ENCODE data around the gene FNDC3B.

The FNDC3B gene

DNA sequence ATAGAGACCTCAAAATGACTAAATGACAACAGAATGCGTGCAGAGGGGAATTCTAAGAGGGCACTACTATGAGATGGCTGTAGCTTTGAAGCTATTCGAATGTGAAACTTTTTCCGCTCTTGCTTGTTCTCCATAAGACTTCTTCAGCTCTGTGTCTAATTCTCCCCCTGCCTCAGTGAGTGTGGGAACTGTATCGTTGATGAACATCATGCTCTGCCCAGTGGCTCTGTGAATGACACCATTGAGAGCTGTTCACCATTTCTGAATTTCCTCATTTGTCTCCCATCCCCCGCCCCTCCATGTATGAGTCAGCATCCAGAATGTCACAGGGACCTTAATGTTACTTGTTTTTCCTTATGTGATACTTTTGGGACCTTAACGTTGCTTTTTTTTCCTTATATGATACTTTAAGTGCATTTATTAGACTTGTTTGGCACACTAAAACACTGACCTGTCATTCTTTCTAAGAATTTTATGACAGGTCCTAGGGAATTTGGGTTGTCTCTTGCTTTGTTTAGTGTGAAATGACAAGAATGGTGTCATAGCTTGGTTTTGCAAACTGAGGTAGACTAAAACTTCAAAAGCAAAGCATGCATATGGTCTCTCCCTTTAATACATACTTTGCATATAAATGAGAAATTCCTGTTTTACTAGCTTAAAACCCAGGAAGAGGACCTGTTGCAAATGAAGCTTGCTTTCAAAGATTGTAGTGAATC, 99.6 kb downstream of the FNDC3B start:
- DNase-seq = peak; percentile 74

DNA sequence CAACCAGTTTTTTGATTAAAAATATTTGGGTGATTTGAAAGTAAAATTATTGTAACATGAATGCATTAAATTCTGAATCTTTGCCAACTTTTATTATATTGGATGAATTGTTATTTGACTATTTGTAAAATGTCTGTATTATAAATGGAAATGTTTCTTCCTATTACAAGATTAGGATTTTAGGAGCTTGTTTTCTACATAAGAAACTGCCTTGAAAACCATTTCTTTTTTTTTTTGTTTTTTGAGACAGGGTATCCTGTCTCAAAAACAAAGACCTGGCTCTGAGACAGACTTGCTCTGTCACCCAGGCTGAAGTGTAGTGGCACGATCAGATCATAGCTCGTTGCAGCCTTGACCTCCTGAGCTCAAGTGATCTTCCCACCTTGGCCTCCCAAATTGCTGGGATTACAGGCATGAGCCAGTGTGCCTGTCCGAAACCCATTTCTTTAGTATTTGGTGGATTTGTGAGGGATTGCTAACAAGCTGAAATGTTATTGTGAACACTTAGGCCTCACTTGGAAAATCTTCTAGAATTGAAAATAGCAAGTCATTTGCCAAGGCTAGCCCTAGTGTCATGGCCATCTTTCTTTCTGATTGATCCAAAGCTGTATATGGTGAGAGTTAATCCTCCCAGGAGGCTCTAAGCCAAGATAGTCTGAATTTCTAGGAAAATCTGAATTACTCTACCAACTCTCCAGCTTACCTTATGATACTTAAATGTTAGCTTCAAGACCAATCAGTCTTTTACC, 100.3 kb downstream of the FNDC3B start:
- DNase-seq = no peak

DNA sequence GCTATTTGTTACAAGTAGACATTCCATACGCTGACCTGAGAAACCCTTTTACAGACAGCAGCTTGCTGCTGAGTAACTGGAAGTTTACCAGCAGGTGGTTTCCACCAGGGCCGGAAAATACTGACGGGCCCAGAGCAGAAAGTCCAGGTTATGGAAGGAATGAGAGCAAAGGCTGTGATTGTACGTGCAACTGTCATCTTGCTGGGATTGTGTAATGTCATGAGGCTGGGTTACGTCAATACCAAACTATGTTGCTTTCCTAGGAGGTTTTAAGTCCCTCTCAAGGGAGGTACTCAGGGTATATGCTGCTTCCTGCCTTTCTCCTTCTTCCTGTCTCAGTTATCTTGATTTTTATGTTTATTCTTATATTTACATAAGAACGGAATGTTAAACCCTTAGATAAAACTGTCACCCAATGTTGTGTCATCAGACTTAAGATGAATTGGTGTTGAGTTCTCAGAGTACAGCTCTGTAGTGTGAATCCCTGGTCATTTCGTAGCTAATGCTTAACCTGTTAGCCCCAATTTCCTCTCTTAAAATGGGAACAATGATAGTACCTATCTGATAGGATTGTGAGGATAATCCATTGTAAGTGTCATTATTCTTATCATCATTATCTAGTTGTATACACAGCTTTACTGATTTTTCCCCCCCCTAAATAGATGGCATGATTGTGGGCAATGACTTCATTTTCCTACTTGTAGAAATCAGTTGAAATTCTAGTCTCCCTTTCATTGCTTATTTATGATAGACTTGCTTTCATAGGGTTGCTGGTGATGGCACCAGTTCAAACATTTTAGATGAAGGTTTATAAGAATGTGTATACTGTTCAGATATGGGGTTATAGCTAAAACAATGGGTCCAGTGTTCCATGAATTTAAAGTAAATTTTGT, 101.4 kb downstream of the FNDC3B start:
- DNase-seq = no peak

DNA sequence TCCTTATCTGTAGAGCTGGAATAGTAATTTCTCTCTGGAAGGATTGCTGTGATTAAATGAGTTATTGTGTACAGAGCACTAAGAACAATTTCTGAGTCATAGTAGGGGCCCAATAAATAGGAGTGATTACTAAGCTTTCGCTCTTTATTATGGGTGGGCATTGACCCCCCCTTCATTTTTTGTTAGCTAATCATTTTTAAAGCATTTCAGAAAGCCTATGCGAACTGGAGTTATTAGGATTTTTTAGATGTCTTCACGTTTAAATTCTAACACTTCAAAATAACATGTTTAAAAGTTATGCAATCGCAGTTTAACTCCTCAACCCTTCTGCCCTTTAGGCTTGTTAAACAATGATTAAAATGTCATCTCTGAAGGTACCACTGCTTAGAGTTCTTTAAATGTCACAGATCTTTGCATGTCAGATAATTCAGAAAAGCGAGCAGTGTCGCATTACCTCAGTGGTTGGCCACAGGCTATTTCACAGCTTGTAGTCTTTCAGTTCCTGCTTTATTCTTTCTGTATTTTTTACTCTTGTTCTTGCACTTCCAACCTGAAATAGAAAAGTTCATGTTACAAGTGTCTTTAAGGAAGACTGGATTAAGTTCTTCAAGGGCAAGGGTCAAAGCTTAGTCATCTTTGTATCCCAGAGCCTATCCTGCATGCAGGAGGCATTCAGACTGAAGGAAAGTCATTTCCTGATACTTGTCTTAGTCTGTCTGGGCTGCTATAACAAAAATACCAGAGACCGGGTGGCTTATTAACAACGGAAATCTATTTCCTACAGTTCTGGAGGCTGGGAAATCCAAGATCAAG, 102.9 kb downstream of the FNDC3B start:
- no peak for DNase-seq

DNA sequence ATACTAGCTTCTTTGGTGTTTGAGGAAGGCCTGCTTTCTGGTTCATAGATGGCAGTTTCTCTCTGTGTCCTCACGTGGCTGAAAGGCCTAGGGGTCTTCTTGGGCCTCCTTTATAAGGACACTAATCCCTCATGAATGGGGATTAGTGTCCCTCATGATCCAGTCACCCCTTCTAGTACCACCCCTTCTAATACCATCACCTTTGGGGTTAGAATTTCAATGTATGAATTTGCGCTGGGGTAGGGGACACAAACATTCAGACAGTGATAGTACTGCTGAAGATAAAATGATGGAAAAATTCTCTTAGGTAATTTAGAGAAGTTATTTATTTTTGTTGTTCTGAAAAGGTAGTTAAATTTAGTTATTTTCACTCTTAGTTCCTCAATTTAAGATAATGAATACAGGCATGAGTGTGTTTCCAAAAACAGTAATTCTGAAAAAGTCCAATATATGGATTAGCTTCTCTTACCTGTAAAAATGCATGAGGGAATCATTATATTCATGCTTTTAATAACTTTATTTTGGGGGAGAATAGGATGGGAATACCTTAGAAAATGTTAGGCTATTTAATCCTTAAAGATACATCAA, 103.6 kb downstream of the FNDC3B start:
- no peak for DNase-seq

DNA sequence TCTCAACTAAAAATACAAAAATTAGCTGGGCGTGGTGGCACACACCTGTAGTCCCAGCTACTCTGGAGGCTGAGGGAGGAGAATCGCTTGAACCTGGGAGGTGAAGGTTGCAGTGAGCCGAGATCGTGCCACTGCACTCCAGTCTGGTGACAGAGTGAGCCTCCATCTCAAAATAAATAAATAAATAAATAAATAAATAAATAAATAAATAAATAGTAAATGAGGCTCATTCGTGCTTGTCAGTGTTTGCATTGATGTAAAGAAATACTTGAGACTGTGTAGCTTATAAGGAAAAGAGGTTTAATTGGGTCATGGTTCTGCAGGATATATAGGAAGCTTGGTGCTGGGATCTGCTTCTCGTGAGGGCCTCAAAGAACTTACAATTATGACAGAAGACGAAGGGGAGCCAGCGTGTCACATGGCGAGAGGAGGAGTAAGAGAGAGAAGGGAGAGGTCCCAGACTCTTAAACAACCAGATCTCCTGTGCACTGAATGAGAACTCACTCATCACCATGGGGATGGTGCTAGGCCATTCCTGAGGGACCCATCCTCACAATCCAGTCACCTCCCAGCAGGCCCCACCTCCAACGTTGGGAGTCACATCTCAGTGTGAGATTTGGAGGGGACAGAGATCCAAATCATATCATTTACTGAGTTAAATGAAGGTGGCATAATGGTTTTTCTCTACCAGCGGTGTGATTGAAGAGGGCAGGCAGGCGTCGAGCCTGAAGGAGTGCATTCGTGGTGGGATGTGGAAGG, 104.5 kb downstream of the FNDC3B start:
- DNase-seq = no peak

DNA sequence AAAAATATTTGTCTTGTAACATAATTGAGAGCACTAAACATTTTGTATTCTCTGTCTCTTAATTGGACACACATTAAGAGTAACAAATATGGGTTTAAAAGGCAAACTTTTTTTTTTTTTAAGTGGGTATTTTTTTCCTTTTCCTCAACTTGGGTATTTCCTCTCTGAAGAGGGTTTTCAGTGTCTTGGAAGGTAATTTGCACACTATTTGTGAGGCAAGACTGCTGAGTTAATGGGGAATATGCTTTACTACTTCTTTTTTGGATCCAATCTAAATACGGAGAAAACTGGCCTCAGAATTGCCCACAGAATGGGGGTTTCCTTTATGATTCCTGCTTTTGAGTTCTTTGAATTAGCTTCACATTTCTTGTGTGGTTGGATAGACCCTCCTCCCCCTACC, 105.2 kb downstream of the FNDC3B start:
- DNase-seq = no peak

DNA sequence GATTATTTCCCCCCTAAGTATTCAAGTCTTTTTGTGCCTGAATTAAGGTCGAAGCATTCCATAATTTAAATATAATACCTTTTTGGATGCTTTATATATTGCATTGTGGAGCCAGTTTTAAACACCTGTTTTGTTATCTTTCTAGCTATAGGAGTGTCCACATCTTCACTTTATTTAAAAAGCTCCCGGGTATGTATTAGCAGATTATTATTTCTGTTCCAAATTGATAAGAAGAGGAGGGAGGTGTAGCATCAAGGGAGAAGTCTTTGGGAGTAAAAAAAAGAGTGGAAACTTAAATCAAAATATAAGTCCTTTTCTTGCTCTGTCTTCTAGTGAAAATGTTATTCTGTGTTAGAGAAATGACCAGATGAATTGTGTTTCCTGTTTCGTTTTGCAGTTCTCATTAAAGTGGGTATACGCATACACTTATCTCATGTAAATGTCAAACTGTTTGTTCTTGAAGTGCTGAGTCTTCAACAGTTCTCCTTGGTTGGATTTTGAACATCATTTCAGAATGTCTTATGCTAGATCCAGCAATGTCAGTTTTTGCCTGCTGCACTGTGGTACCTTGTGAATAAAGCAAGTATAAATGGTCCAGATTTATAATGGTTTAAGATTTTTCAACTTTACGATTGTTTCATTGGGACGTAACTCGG, 105.8 kb downstream of the FNDC3B start:
- DNase-seq = no peak

DNA sequence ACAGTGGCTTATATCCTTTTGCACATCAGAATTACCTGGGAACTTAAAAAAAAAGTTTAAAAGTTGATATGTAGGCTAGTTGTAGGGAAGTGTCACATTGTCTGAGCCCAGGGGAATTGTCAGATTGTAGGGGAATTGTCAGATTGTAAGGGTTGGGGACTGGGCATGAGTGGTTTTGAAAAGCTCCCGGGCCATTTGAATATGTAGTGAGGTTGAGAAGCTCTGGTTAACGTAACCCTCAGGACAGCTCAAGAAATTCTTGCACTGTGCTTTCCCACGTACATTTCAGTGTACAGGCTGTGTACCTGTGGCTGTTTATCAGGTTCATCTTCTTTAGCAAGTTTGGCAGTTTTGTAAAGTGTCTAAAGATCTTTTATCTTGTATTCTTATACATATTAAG, 107.0 kb downstream of the FNDC3B start:
- no peak for DNase-seq

DNA sequence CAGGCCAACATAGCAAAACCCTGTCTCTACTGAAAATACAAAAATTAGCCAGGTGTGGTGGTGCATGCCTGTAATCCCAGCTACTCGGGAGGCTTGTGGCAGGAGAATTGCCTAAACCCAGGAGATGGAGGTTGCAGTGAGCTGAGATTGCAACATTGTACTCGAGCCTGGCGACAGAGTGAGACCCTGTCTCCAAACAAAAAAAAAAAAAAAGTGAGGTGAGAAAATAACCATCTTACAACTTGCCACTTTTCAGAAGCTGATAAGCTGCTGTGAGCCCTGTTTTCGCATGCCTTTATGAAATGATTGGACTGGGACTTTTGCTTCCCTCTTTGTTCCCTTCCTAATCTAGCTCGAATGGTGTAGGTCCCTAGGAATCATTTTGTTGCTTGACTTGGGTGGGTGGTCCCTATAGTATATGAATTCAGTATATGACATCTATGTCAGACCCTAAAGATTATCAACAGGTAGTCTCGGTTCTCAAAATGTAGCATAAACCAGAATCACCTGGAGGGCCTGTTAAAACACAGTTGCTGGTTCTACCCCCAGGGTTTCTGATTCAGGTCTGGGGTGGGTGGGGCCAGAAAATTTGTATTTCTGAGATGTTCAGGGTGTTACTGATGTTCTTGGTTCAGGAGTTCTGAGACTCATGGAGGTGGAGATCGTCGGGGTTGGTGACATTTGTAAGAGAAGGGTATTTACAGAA, 107.9 kb downstream of the FNDC3B start:
- DNase-seq = no peak

DNA sequence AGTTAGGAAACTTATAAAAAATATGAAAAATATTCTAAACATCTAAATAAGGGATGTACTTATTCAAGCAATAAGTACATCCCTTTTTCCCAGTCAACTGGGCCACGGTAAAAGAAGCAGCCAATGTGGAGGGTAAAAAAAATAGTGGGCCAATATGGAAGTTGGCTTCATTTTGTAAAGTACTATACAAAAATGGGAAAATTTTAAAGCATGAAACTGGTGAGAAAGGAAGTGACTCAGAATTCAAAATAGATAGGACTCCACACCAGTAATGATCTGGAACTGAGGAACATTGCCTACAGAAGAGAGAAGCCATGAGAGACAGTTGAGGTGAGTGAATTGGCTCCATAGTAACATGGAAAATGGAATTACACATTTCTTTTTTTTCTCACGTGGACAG, 108.9 kb downstream of the FNDC3B start:
- DNase-seq = no peak

DNA sequence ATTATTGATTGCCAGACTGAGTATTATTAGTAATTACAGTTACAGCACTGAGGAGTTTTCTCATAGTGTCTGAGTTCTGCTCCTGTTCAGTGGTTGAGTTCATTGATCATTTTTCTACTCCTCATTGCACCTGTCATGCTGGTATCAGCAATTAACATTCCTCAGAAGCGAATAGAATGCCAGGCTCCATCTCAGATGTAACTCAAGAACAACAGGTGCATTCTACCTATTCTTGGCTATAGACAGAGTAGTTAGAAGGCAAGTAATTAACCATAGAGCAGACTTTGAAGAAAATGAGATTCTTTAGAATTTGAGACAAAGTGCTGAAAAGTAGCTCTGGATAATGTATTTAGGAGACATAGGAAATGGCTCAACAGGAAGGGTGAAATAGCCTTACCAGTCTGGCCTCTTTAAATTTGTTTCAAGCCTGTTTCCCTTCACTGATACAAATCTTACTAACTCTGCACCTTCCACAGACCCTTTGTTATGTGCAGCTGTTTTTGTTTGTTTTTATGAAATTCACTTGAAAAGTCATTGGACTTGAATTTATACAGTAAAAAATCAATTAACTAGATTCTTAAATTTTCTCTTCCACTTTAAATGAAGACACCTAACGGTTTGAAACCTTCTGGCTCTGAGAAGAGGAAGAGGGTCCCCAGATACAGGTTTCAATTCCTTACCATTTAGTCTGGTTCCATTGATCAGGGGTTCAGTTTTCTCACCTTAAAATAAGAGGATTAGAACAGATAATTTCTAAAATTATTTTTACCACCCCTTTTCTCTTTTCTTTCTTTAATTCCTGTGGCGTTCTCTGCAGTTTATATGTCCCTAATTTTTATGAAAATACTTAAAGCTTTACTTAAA, 109.6 kb downstream of the FNDC3B start:
- no peak for DNase-seq

DNA sequence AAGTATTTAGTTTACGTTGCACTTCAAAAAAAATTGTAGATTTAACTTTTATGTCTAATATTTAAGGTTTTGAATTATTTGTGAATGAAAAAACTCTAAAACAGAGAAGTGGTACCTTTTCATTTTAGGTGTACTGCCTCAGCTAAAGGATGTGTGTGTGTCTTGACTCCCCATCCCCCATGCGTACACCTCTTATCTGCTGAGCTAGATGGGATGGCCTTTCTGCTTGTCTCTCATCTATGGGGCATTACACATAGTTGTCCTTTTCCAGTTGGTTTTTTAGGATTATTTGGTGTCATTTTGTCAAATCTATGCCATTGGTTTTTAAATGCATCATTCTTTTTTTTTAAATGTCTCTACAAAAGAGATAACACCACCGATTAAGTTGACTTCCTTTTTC, 110.9 kb downstream of the FNDC3B start:
- no peak for DNase-seq

DNA sequence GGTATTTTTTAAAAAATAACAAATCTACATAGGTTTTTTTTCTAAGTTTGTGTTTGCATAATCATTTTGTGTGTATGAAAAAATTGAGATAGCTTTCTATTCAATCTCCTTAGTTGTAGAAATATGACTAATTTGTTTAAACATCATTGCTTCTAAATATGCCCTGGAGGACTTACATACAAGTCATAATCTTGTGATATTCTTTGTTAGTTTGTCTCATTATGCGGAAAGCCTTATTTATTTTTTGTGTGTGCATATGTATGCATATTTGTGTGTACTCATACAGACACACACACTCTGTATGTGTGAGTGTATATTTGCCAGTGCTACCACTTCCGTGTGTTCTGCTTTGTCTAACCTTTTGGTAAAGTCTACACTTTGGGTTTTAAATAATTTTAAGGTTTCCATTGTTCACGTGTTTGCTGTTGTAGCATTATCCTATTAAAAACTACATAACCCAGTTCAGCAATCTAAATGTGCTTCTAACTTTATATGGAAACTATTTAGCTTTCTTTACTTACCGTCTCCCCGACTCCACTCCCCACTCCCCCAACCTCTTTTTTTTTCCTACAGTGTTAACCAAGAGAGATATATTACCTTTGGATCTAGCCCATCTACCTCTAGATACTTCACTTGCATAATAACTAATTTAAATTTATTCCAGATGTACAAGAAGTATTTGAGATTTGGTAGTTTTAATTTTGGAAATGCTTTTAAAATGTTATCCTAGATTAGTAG, 111.7 kb downstream of the FNDC3B start:
- no peak for DNase-seq

DNA sequence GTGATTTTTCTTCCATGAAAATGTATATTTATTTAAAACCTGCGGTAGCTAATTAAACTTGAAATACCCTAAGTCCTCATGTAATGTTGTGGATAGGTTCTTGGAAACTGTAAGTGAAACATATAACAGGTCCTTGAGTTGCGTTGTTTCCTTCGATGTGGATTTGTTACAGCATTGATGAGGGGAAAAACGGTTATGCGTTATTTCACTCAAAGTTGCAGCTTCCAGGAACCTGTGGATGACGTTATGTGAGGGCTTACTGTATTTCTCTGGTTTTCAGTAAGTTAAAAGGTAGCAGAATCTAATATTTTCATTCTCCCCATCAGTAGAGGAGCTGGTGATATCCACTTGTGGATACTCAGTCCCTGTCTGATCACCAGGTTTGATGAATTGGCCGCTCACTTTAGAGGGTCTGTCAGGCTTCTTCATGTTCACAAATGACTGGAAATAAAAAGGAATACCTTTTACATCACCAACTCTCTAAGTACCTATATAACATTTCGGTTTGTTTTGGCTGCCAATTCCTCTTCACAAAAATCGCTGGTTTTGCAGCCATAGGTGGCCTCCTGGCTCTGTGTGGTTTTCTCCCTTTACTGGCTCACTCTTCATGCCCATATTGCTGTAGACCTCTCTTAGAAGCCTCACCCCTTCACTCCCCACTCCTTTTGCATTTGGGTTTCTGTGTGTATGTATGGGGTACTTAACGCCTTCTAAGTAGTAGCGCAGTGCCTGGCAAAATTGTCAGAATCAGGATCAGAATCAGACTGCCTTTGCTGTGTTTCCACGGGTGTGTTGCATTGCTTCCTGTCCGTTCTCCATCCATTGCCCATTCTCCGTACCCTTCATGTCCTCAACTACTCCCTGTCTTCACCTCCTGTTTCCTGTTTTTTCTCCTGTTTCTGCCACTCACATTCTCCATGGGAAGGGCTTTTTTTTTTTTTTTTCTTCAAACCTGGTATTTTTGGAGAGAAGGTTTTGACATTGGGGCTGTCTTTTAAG, 112.6 kb downstream of the FNDC3B start:
- DNase-seq = no peak

DNA sequence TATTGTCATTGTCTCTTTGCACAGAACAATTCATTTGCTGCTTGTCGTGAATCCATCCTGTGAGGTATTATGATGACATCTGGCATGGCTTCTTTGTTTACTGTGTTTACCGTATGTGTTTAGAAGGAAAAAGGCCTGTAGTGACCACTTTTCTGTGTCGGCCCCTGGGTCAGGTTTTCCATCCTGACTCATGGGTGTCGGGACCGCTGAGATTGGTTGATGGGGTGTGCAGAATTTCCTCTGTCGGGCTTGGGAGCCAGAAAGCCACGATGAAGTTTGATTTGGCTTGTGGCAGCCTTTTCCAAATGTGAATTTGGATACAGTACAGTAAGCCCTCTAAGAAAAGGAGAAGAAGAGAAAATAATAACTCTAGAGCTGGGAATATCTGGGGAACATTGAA, 113.5 kb downstream of the FNDC3B start:
- DNase-seq = no peak

DNA sequence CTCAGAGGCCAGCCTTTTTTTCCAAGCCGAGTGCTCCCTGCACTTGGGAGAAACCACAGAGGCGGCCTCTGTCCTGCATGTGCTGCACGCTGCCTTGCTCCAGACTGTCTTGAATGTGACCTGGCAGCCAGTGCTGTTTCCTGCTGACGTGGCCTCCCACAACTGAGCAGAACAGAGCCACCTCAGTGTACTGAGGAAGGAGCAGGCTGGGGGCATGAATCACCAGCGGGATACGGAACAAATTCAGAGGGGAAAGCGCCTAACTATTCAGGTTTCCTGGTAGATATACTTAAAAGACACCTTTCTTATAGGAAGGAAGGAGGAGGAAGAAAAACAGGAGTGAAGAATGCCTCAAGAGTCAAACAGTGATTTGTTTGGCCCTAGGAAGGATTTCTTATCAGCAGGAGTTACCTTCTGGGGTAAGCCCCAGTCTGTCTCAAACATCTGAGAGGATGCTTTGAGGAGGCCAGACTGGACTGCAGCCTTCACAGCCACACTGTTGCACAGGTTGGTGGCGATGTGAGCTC, 114.0 kb downstream of the FNDC3B start:
- DNase-seq = no peak
